ENCODE data around the gene STH. TPM values are rescaled to one million over a fixed set of nuclear protein-coding genes. Genes with fewer than 3 reads are reported as not detected.

The STH gene
- total and polyA plus RNA-seq, 2 experiments from 2014 or later = 0.55 TPM; not detected in 1

DNA sequence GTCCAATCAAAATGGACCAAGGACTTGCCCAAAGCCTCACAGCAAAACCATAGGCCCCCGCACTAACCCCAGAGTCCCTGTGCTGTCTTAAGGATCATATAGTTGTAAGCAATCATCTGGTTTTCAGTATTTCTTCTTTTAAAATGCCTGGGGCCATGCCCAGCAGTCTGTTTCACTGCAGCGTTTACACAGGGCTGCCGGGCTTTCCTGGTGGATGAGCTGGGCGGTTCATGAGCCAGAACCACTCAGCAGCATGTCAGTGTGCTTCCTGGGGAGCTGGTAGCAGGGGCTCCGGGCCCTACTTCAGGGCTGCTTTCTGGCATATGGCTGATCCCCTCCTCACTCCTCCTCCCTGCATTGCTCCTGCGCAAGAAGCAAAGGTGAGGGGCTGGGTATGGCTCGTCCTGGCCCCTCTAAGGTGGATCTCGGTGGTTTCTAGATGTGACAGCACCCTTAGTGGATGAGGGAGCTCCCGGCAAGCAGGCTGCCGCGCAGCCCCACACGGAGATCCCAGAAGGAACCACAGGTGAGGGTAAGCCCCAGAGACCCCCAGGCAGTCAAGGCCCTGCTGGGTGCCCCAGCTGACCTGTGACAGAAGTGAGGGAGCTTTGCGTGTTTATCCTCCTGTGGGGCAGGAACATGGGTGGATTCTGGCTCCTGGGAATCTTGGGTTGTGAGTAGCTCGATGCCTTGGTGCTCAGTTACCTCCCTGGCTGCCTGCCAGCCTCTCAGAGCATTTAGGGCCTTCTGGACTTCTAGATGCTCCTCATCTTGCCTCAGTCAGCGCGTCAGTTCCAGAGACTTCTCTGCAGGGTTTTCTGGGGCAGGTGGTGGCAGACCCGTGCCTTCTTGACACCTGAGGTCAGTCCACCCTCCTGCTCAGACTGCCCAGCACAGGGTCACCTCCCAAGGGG is 24.8 kb upstream of the STH start:
- H3K9me3 Mint-ChIP-seq = no peaks in the 10 kb centered on the region; the same call in 2 of the 3 replicates
- H2AFZ ChIP-seq = no peak overlapping the region
- ATAC-seq = no peak

More for the DNA sequence above, 24.8 kb upstream of the STH start:
- H3K27me3 ChIP-seq (ENCODE audit: insufficient read depth) = 0 out of 2 replicates have a peak, but pooled peaks cover 2% of the 10 kb centered on the region
- Mint-ChIP-seq H3K36me3 (ENCODE audit: low read depth) (no peaks in the 10 kb centered on the region), H3K4me3 (no peak overlapping the region), H3K4me1 (no peaks in the 10 kb centered on the region), H3K27me3 (ENCODE audit: insufficient read depth, low read depth, poor library complexity) (peaks cover 5% of the 10 kb centered on the region), H3K27ac (no peak overlapping the region)
- no peaks in the 10 kb centered on the region for H3F3A ChIP-seq (replicated peaks; ENCODE audit: low read depth)
- H3K79me2 ChIP-seq (replicated peaks; ENCODE audit: insufficient read depth) = no peaks in the 10 kb centered on the region
- H4K20me1 ChIP-seq (replicated peaks; ENCODE audit: insufficient read depth) = no peaks in the 10 kb centered on the region
- H3K27ac ChIP-seq (ENCODE audit: low read depth) = no peak overlapping the region
- no peak for DNase-seq (ENCODE audit: low spot score)
- H3K4me3 ChIP-seq = no peak overlapping the region
- 0 out of 2 replicates have a peak, but pooled peaks cover 12% of the 10 kb centered on the region for H3K9me2 ChIP-seq (ENCODE audit: insufficient read depth)
- H3K36me3 ChIP-seq (ENCODE audit: insufficient read depth) = no peaks in the 10 kb centered on the region
- no peak overlapping the region for H3K4me2 ChIP-seq
- H3K4me1 ChIP-seq (ENCODE audit: insufficient read depth) = no peaks in the 10 kb centered on the region
- TF ChIP-seq, protein P1, sequence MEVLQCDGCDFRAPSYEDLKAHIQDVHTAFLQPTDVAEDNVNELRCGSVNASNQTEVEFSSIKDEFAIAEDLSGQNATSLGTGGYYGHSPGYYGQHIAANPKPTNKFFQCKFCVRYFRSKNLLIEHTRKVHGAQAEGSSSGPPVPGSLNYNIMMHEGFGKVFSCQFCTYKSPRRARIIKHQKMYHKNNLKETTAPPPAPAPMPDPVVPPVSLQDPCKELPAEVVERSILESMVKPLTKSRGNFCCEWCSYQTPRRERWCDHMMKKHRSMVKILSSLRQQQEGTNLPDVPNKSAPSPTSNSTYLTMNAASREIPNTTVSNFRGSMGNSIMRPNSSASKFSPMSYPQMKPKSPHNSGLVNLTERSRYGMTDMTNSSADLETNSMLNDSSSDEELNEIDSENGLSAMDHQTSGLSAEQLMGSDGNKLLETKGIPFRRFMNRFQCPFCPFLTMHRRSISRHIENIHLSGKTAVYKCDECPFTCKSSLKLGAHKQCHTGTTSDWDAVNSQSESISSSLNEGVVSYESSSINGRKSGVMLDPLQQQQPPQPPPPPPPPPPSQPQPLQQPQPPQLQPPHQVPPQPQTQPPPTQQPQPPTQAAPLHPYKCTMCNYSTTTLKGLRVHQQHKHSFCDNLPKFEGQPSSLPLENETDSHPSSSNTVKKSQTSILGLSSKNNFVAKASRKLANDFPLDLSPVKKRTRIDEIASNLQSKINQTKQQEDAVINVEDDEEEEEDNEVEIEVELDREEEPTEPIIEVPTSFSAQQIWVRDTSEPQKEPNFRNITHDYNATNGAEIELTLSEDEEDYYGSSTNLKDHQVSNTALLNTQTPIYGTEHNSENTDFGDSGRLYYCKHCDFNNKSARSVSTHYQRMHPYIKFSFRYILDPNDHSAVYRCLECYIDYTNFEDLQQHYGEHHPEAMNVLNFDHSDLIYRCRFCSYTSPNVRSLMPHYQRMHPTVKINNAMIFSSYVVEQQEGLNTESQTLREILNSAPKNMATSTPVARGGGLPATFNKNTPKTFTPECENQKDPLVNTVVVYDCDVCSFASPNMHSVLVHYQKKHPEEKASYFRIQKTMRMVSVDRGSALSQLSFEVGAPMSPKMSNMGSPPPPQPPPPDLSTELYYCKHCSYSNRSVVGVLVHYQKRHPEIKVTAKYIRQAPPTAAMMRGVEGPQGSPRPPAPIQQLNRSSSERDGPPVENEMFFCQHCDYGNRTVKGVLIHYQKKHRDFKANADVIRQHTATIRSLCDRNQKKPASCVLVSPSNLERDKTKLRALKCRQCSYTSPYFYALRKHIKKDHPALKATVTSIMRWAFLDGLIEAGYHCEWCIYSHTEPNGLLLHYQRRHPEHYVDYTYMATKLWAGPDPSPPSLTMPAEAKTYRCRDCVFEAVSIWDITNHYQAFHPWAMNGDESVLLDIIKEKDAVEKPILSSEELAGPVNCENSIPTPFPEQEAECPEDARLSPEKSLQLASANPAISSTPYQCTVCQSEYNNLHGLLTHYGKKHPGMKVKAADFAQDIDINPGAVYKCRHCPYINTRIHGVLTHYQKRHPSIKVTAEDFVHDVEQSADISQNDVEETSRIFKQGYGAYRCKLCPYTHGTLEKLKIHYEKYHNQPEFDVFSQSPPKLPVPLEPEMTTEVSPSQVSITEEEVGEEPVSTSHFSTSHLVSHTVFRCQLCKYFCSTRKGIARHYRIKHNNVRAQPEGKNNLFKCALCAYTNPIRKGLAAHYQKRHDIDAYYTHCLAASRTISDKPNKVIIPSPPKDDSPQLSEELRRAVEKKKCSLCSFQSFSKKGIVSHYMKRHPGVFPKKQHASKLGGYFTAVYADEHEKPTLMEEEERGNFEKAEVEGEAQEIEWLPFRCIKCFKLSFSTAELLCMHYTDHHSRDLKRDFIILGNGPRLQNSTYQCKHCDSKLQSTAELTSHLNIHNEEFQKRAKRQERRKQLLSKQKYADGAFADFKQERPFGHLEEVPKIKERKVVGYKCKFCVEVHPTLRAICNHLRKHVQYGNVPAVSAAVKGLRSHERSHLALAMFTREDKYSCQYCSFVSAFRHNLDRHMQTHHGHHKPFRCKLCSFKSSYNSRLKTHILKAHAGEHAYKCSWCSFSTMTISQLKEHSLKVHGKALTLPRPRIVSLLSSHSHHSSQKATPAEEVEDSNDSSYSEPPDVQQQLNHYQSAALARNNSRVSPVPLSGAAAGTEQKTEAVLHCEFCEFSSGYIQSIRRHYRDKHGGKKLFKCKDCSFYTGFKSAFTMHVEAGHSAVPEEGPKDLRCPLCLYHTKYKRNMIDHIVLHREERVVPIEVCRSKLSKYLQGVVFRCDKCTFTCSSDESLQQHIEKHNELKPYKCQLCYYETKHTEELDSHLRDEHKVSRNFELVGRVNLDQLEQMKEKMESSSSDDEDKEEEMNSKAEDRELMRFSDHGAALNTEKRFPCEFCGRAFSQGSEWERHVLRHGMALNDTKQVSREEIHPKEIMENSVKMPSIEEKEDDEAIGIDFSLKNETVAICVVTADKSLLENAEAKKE (CRISPR knock-in tag; IDR thresholded peaks at IDR 0.05) = no peak
- TF ChIP-seq JUNB (IDR thresholded peaks at IDR 0.05; ENCODE audit: unreplicated experiment) = no peak
- TF ChIP-seq NANOG (IDR thresholded peaks at IDR 0.05; ENCODE audit: borderline replicate concordance) = no peak
- TF ChIP-seq, protein P2, sequence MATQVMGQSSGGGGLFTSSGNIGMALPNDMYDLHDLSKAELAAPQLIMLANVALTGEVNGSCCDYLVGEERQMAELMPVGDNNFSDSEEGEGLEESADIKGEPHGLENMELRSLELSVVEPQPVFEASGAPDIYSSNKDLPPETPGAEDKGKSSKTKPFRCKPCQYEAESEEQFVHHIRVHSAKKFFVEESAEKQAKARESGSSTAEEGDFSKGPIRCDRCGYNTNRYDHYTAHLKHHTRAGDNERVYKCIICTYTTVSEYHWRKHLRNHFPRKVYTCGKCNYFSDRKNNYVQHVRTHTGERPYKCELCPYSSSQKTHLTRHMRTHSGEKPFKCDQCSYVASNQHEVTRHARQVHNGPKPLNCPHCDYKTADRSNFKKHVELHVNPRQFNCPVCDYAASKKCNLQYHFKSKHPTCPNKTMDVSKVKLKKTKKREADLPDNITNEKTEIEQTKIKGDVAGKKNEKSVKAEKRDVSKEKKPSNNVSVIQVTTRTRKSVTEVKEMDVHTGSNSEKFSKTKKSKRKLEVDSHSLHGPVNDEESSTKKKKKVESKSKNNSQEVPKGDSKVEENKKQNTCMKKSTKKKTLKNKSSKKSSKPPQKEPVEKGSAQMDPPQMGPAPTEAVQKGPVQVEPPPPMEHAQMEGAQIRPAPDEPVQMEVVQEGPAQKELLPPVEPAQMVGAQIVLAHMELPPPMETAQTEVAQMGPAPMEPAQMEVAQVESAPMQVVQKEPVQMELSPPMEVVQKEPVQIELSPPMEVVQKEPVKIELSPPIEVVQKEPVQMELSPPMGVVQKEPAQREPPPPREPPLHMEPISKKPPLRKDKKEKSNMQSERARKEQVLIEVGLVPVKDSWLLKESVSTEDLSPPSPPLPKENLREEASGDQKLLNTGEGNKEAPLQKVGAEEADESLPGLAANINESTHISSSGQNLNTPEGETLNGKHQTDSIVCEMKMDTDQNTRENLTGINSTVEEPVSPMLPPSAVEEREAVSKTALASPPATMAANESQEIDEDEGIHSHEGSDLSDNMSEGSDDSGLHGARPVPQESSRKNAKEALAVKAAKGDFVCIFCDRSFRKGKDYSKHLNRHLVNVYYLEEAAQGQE (IDR thresholded peaks at IDR 0.05; ENCODE audit: unreplicated experiment) = no peak
- TF ChIP-seq EZH2 (IDR thresholded peaks at IDR 0.05; ENCODE audit: low read depth, unreplicated experiment) = no peak
- TF ChIP-seq CREB1 (CRISPR knock-in tag; IDR thresholded peaks at IDR 0.05; ENCODE audit: low read depth) = no peak
- TF ChIP-seq STAT1 (IDR thresholded peaks at IDR 0.05; ENCODE audit: unreplicated experiment) = no peak
- TF ChIP-seq, protein P3, sequence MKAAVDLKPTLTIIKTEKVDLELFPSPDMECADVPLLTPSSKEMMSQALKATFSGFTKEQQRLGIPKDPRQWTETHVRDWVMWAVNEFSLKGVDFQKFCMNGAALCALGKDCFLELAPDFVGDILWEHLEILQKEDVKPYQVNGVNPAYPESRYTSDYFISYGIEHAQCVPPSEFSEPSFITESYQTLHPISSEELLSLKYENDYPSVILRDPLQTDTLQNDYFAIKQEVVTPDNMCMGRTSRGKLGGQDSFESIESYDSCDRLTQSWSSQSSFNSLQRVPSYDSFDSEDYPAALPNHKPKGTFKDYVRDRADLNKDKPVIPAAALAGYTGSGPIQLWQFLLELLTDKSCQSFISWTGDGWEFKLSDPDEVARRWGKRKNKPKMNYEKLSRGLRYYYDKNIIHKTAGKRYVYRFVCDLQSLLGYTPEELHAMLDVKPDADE (IDR thresholded peaks at IDR 0.05) = no peak

Data from GM23338 (cell line).